ENCODE data around the gene MYO1C. TPM values are rescaled to one million over a fixed set of nuclear protein-coding genes. Genes with fewer than 3 reads are reported as not detected.

The MYO1C gene
- total RNA-seq, 1 donor from 2014 or later = 54.3 TPM

- peak overlapping the region; percentile 67 for H3K27ac Mint-ChIP-seq
- peak; percentile 54 for DNase-seq (ENCODE audit: low spot score)
- peaks cover 11% of the 10 kb centered on the region for H3K36me3 Mint-ChIP-seq (ENCODE audit: low read depth)
- peak overlapping the region; percentile 84 for H3K4me3 Mint-ChIP-seq (ENCODE audit: low read depth)
- no peaks in the 10 kb centered on the region for H3K27me3 Mint-ChIP-seq (ENCODE audit: low read depth)
- intact Hi-C loops (cut with micrococcal nuclease) = loop anchor here (1.0 to 2.0 kb wide), 2 partner anchors 25 to 28 kb away; partner anchors contain the start of gene INPP5K
- peaks cover 23% of the 10 kb centered on the region for H3K4me1 Mint-ChIP-seq (ENCODE audit: low read depth)
- no peaks in the 10 kb centered on the region for H3K9me3 Mint-ChIP-seq
Measured at GRCh38 chr17:1487939-1488825, 4.3 kb downstream of the MYO1C start.

GRCh38 chr17:1486802-1487695 is 5.4 kb downstream of the MYO1C start:
- intact Hi-C loops (cut with micrococcal nuclease) = loop anchor here (2.0 kb wide), 1 partner anchor 24 kb away; no protein-coding TSS in a partner anchor

GRCh38 chr17:1485423-1486376 is 6.8 kb downstream of the MYO1C start:
- Mint-ChIP-seq H3K27me3 (ENCODE audit: low read depth) (no peaks in the 10 kb centered on the region), H3K4me1 (ENCODE audit: low read depth) (peaks cover 18% of the 10 kb centered on the region), H3K27ac (no peak overlapping the region), H3K9me3 (no peaks in the 10 kb centered on the region), H3K4me3 (ENCODE audit: low read depth) (peak overlapping the region; percentile 49), H3K36me3 (ENCODE audit: low read depth) (peaks cover 25% of the 10 kb centered on the region)
- DNase-seq (ENCODE audit: low spot score) = peak; percentile 55
- intact Hi-C loops (cut with micrococcal nuclease) = loop anchor here (2.0 kb wide), 1 partner anchor 23 kb away; no protein-coding TSS in a partner anchor

More at GRCh38 chr17:1486802-1487695, 5.4 kb downstream of the MYO1C start:
- DNase-seq (ENCODE audit: low spot score) = peak; percentile 27
- Mint-ChIP-seq H3K4me3 (ENCODE audit: low read depth) (peak overlapping the region; percentile 83), H3K4me1 (ENCODE audit: low read depth) (peaks cover 21% of the 10 kb centered on the region), H3K27me3 (ENCODE audit: low read depth) (no peaks in the 10 kb centered on the region), H3K36me3 (ENCODE audit: low read depth) (peaks cover 18% of the 10 kb centered on the region), H3K9me3 (no peaks in the 10 kb centered on the region), H3K27ac (peak overlapping the region; percentile 84)

- H3K36me3 Mint-ChIP-seq (ENCODE audit: low read depth) = peaks cover 21% of the 10 kb centered on the region
Measured at GRCh38 chr17:1484676-1485422, 7.6 kb downstream of the MYO1C start.

GRCh38 chr17:1484060-1484535 is 8.4 kb downstream of the MYO1C start:
- Mint-ChIP-seq H3K4me3 (ENCODE audit: low read depth) (peak overlapping the region; percentile 78), H3K36me3 (ENCODE audit: low read depth) (peaks cover 25% of the 10 kb centered on the region), H3K9me3 (no peaks in the 10 kb centered on the region), H3K27ac (no peak overlapping the region), H3K4me1 (ENCODE audit: low read depth) (peaks cover 14% of the 10 kb centered on the region), H3K27me3 (ENCODE audit: low read depth) (no peaks in the 10 kb centered on the region)
- DNase-seq (ENCODE audit: low spot score) = no peak
- intact Hi-C loops (cut with micrococcal nuclease) = no loop called here

More at GRCh38 chr17:1484676-1485422, 7.6 kb downstream of the MYO1C start:
- H3K9me3 Mint-ChIP-seq = no peaks in the 10 kb centered on the region
- H3K27ac Mint-ChIP-seq = peak overlapping the region; percentile 75
- peak; percentile 31 for DNase-seq (ENCODE audit: low spot score)
- H3K27me3 Mint-ChIP-seq (ENCODE audit: low read depth) = no peaks in the 10 kb centered on the region
- peaks cover 15% of the 10 kb centered on the region for H3K4me1 Mint-ChIP-seq (ENCODE audit: low read depth)
- intact Hi-C loops (cut with micrococcal nuclease) = no loop called here
- peak overlapping the region; percentile 80 for H3K4me3 Mint-ChIP-seq (ENCODE audit: low read depth)

GRCh38 chr17:1482680-1483079 is 9.8 kb downstream of the MYO1C start:
- Mint-ChIP-seq H3K36me3 (ENCODE audit: low read depth) (peaks cover 31% of the 10 kb centered on the region), H3K4me3 (ENCODE audit: low read depth) (no peak overlapping the region), H3K27me3 (ENCODE audit: low read depth) (no peaks in the 10 kb centered on the region), H3K27ac (no peak overlapping the region), H3K9me3 (no peaks in the 10 kb centered on the region), H3K4me1 (ENCODE audit: low read depth) (peaks cover 6% of the 10 kb centered on the region)
- intact Hi-C loops (cut with micrococcal nuclease) = no loop called here
- DNase-seq (ENCODE audit: low spot score) = no peak

GRCh38 chr17:1481736-1482135 is 10.8 kb downstream of the MYO1C start:
- peaks cover 31% of the 10 kb centered on the region for H3K36me3 Mint-ChIP-seq (ENCODE audit: low read depth)
- H3K9me3 Mint-ChIP-seq = no peaks in the 10 kb centered on the region
- intact Hi-C loops (cut with micrococcal nuclease) = no loop called here
- H3K4me3 Mint-ChIP-seq (ENCODE audit: low read depth) = no peak overlapping the region
- H3K4me1 Mint-ChIP-seq (ENCODE audit: low read depth) = peaks cover 2% of the 10 kb centered on the region
- H3K27me3 Mint-ChIP-seq (ENCODE audit: low read depth) = no peaks in the 10 kb centered on the region
- no peak for DNase-seq (ENCODE audit: low spot score)
- H3K27ac Mint-ChIP-seq = no peak overlapping the region

GRCh38 chr17:1480747-1481465 is 11.6 kb downstream of the MYO1C start:
- no peak overlapping the region for H3K27ac Mint-ChIP-seq
- H3K4me3 Mint-ChIP-seq (ENCODE audit: low read depth) = no peak overlapping the region
- H3K36me3 Mint-ChIP-seq (ENCODE audit: low read depth) = peaks cover 30% of the 10 kb centered on the region
- no peak for DNase-seq (ENCODE audit: low spot score)
- intact Hi-C loops (cut with micrococcal nuclease) = no loop called here
- peaks cover 2% of the 10 kb centered on the region for H3K4me1 Mint-ChIP-seq (ENCODE audit: low read depth)
- no peaks in the 10 kb centered on the region for H3K27me3 Mint-ChIP-seq (ENCODE audit: low read depth)
- no peaks in the 10 kb centered on the region for H3K9me3 Mint-ChIP-seq

- DNase-seq (ENCODE audit: low spot score) = no peak
- H3K4me1 Mint-ChIP-seq (ENCODE audit: low read depth) = peaks cover 6% of the 10 kb centered on the region
- no peak overlapping the region for H3K27ac Mint-ChIP-seq
- H3K27me3 Mint-ChIP-seq (ENCODE audit: low read depth) = no peaks in the 10 kb centered on the region
- H3K36me3 Mint-ChIP-seq (ENCODE audit: low read depth) = peaks cover 39% of the 10 kb centered on the region
- H3K4me3 Mint-ChIP-seq (ENCODE audit: low read depth) = no peak overlapping the region
- H3K9me3 Mint-ChIP-seq = no peaks in the 10 kb centered on the region
- intact Hi-C loops (cut with micrococcal nuclease) = no loop called here
Measured at GRCh38 chr17:1478418-1478817, 14.1 kb downstream of the MYO1C start.

GRCh38 chr17:1475321-1475854 is 17.1 kb downstream of the MYO1C start:
- Mint-ChIP-seq H3K27me3 (ENCODE audit: low read depth) (no peaks in the 10 kb centered on the region), H3K36me3 (ENCODE audit: low read depth) (peaks cover 35% of the 10 kb centered on the region), H3K9me3 (no peaks in the 10 kb centered on the region), H3K4me1 (ENCODE audit: low read depth) (peaks cover 6% of the 10 kb centered on the region), H3K27ac (no peak overlapping the region), H3K4me3 (ENCODE audit: low read depth) (no peak overlapping the region)
- intact Hi-C loops (cut with micrococcal nuclease) = no loop called here
- no peak for DNase-seq (ENCODE audit: low spot score)
